Measurements from ENCODE around the gene PSMG1.

PSMG1 gene

DNA sequence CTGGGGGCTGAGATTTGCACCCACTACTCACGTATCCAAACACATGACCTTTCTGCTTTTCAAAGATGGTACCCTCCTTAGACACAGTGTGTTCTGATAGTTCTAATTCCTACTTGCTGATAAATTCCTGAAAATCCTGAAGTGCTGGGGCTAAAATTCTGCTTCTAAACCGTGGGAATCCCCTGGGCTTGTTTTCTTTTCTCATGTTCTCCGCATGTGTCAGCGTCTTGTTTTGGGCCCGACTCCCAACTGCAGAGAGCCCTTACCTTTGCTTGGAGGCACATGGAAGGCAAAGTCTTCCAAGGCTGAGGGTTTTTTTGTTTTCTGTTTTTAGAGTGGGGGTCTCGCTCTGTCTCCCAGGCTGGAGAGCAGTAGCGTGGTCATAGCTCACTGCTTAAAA, 27.2 kb downstream of the PSMG1 start:
- no peak for TF ChIP-seq CTCF (conservative IDR thresholded peaks at IDR 0.05; ENCODE audit: low read depth, low read length)
- peak; percentile 87 for DNase-seq (ENCODE audit: low read depth)
- H3K4me3 ChIP-seq (ENCODE audit: low read depth, low read length), result no peak overlapping the region

GRCh38 chr21:39155578-39155977, 27.7 kb downstream of the PSMG1 start:
- TF ChIP-seq CTCF (conservative IDR thresholded peaks at IDR 0.05; ENCODE audit: low read depth, low read length), result no peak

DNA sequence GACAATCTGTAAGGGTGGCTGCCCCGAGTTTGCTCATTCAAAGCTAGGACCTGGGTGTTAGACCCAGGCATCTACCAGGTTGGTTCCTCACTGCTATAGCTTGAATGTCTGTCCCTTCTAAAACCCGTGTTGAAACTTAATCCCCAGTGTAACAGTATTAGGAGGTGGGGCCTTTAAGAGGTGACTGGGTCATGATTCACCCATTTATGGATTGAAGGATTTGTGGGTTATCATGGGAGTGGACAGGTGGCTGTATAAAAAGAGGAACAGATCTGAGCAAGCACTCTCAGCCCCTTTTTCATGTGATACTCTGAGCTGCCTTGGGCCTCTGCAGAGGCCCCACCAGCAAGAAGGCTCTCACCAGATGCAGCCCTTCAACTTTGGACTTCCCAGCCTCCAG, 29.4 kb downstream of the PSMG1 start:
- no peak for DNase-seq (ENCODE audit: low read depth)
- no peak for TF ChIP-seq CTCF (conservative IDR thresholded peaks at IDR 0.05; ENCODE audit: low read depth, low read length)

More at GRCh38 chr21:39155578-39155977, 27.7 kb downstream of the PSMG1 start:
- no peak for DNase-seq (ENCODE audit: low read depth)
- H3K4me3 ChIP-seq (ENCODE audit: low read depth, low read length), result no peak overlapping the region

DNA sequence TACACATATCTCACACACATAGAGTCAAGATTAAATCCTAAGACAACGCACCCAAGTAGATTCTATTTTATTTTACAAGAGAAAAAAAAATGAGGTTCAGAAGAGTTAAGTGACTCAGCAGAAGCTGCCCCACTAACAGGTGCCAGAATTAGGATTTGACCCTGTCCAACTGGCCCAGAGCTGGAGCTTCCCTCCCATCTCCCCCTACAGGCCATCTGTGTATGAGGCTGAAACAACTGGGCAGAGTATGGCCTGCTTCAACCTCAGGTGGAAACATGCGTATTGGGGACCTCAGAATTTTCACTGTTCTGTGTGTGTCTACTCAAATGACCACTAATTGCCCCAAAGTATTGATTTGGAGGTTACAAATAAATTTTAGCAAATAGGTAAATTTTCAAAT, 29.9 kb downstream of the PSMG1 start:
- peak; percentile 33 for DNase-seq (ENCODE audit: low read depth)
- no peak overlapping the region for H3K4me3 ChIP-seq (ENCODE audit: low read depth, low read length)
- TF ChIP-seq CTCF (conservative IDR thresholded peaks at IDR 0.05; ENCODE audit: low read depth, low read length), result peak; percentile 77

More for the DNA sequence above, 29.4 kb downstream of the PSMG1 start:
- H3K4me3 ChIP-seq (ENCODE audit: low read depth, low read length), result no peak overlapping the region

- TF ChIP-seq CTCF (conservative IDR thresholded peaks at IDR 0.05; ENCODE audit: low read depth, low read length), result no peak
- no peak overlapping the region for H3K4me3 ChIP-seq (ENCODE audit: low read depth, low read length)
- no peak for DNase-seq (ENCODE audit: low read depth)
These were observed 31.0 kb downstream of the PSMG1 start for GRCh38 chr21:39152271-39152670.

GRCh38 chr21:39150877-39151276, 32.4 kb downstream of the PSMG1 start:
- TF ChIP-seq CTCF (conservative IDR thresholded peaks at IDR 0.05; ENCODE audit: low read depth, low read length), result no peak
- DNase-seq (ENCODE audit: low read depth), result no peak
- no peak overlapping the region for H3K4me3 ChIP-seq (ENCODE audit: low read depth, low read length)

GRCh38 chr21:39150316-39150715, 32.9 kb downstream of the PSMG1 start:
- no peak for TF ChIP-seq CTCF (conservative IDR thresholded peaks at IDR 0.05; ENCODE audit: low read depth, low read length)
- no peak overlapping the region for H3K4me3 ChIP-seq (ENCODE audit: low read depth, low read length)
- no peak for DNase-seq (ENCODE audit: low read depth)

All from choroid plexus epithelial cell (primary cell).